Activated CD8-positive, alpha-beta memory T cell treated with anti-CD3 and anti-CD28 coated beads, Interleukin-2, amount 50 U/mL, for 4 hours (primary cell): ENCODE data around the gene NEDD4.
A peak's percentile ranks its signal among the peaks of the same experiment; 100 is the strongest.
"Not testable (repeated sequence)": the region's sequence is repeated elsewhere in the genome, so short reads cannot be mapped to it uniquely, and the experiment has no call there.

ENCODE experiments used
- DNase-seq: peaks from one replicate; pipeline ENCODE4 v3.0.0-alpha.2; 2020

NEDD4 gene

DNA sequence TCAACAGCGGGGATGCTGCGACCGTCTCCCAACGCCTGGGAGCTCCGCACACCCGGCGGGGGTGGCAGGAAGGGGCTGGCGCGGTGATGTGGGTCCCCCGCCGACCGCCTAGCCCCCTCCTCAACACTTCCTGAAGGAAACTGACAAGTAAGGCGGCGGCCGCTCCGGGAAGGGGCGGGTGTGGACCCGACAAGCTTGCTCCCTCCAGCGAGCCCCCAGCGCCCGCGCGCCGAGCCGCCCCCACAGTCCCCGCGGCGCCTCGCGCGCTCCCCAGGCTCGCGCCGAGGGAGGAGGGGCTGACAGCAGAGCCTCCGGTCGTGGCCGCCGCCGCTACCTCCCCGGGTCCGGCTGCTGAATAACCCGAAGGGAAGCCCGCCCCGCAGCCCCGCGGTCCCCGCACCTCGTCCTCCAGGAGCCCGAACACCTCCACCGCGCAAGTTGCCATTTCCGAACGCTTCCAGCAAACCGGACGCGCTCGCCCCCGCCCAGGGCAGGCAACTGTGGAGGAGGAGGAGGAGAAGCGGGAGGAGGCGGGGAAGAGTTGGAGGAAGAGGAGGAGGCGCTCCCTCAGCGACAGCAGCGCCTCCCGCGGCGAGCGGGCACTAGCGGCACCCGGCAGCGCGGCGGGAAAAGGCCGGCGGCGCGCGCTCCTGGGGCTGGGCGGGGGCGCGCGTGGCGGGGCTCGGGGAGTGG, at the start of gene NEDD4:
Gene NEDD4, minus strand, starts transcription at position 502 of the 693 bp plus-strand sequence. Its CDS starts 57 bp downstream, at position 445.
- peak; percentile 77 for DNase-seq

DNA sequence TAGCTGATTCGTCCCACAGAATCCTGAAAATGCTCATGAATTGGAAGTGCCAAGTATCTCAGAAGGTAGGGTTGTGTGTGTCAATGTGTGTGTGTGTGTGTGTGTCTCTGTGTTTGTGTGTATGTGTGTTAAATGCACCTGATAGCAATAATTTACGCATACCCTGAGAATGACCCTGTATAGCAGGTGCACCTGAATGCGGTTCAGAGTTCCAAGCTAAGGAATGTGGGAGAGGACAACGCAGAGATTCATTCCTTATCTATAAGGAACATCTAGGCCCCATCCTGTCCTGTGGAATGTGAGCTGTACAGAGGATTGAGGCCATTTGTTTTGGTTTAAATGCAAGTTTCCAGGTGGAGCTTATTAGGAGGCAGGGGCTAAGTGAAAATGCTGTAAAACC, 49.1 kb upstream of the NEDD4 start:
- no peak for DNase-seq

DNA sequence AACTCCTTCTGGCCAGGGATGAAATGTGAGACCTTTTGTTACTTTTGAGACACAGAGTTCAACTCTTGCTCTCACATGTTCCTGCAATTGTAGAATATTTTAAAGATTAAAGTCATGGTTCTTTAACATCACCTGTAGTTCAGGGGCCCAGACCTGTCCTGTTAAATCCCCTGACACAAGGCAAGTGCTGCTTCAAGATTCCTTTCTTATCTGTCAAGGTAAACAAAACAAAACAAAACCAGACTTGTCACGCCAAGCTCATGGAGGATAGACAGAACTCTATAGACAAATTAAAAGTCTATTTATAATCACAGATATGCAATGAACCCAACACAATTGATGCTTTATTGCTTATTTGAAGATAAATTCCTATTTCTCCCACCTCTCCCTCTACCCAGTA, 48.6 kb upstream of the NEDD4 start:
- DNase-seq = no peak

DNA sequence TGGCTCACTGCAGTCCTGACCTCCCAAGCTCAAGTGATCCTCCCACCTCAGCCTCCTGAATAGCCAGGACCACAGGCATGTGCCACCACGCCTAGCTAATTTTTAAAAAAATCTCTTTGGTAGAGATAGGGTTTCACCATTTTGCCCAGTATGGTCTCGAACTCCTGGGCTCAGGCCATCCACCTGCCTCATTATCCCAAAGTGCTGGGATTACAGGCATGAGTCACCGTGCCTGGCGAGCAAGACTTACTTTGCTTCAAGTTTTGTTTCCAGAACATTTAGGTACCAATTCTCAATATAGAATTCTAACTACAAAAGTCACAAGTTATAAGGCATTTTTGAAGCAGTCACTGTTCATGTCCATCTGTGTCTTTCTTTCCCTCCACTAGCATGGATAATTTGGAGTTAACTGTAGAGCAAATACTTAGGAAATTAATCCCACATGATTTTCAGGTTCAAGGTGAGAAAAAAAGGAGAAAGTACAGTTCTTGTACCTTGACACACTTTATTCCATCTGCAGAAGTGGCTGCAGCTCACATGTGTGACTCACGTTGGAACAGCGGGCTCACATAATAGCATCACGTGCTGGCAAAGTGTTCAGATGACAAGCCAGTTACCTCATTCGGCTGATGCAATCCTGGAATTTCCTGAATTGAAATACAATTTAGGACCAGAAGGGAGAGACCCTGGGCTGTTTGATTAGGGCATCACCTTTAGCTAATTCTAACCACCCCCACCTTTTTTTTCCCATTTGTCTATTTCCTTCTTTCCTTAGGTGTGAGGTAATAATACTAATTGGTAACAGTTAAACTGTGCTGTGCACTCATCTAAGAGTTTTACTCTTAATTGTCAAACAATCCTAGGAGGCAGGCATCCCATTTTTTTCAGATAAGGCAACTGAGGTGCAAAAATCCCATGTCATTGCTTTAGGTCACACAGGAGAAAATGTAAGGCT, 46.9 kb upstream of the NEDD4 start:
- DNase-seq = no peak

DNA sequence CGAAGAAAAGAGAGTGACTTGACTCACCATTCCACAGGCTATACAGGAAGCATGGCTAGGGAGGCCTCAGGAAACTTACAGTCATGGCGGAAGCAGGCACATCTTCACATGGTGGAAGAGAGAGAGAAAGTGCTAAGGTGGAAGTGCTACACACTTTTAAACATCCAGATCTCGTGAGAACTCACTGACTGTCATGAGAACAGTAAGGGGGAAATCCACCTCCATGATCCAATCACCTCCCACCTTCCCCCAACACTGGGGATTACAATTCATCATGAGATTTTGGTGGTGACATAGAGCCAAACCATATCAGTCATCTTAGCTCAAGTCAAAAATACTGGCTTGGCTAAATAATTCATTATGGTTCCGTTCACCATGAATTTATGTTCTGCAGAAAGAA, 45.3 kb upstream of the NEDD4 start:
- DNase-seq = no peak

DNA sequence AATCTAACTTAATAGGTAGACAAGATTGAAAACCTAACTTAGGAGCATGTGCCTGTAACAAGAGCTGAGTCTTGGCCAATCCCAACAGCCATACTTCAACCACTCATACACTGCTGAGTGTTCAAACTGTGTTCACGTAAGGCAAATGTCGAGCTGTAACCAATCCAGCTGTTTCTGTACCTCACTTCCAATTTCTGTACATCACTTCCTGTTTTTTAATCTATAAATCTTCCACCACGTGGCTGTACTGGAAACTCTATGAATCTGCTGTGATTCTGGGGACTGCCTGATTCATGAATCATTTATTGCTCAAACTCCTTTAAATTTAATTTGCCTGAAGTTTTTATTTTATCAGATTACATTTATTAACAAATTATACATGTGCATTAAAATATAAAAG, 44.6 kb upstream of the NEDD4 start:
- DNase-seq = no peak

DNA sequence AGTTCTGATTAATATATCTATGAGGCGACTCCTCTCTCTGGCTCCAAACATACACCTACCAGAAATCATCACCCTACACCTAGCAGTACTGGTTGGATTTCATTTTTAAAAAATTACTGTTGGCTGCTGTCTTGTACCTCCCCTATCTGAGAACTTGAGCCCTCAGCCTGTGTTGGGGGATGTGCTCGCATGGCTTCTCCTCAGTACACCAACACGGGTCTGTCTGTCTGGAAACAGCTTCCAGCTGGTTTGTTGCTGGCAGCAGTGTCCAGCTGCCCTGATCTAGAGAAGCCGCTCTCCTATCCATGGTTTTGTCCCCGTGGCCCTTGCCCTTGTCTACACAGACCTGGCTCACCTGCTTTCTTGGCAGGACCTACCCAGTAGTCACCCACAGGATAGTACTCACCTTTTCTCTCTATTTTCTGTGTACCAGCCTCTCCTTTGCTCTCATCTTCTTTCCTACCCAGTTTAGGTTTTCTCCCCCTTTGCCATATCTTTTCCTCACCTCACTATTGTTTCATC, 43.2 kb upstream of the NEDD4 start:
- DNase-seq = no peak

DNA sequence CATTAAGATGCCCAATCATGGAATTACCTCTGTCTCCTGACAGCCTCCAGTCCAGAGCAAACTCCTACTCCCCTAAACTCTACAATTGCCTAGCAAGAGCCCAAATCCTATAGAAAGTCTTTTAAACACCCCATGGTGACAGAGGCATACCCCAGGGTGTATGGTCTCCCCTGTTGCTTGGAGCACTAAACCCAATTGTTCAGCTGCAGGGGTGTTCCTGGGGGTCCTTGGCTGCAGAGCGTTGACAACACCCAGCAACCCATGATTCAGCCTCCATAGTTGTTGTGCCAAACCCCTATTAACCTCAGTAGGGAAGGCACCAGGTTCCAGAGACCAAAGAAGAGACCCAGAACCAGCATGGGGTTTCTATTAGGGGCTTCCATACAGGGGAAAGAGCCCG, 41.8 kb upstream of the NEDD4 start:
- no peak for DNase-seq

DNA sequence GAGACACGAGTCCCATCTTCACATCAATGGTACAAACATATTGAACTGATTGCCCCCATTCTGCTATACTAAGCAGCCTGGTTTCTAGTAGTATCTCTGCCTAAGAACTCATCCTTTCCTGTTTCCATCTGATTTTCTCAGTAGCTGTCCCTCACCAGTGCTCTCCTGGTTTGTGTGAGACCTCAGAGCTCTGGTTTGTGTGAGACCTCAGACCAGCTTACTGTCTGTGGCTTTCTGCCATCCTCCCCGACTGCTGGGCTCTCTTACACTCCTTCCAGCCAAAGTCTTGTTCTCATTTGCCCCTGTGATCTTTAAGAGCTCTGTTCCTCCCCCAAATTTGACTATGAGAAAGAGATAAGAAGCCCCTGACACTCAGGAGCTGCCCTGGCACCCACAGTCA, 41.1 kb upstream of the NEDD4 start:
- DNase-seq = no peak

DNA sequence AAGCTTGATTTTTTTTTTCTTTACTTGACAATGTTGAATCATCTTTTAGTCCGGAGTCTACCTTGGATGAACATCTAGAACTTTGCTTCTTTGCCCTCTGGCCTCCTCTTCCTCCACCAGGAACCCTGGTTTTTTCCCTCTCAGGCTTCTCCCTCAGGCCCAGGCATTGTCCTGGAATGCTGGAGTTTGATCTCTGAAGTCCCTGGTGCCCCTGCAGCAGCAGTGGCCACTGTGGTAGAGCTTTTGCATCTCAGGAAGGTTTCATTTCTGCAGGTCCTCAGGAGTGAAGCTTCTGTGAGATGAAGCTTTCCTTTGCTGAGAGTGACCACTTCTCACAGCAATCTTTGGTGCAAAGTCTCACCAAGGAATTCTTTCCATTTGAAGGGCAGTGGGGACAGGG, 39.0 kb upstream of the NEDD4 start:
- DNase-seq = no peak

DNA sequence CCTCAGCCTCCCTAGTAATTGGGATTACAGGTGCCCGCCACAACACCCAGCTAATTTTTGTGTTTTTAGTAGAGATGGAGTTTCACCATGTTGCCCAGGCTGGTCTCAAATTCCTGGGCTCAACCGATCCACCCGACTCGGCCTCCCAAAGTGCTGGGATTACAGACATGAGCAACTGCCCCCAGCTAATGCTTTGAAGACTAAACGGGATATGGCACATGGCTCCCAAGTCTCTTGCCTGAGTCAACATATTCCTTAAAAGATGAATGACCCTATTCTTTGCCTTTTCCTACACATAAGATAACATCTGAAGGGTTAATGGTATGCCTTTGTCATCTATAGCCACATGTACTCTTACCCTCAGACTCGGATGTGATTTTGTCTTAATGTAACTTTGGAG, 38.4 kb upstream of the NEDD4 start:
- no peak for DNase-seq

DNA sequence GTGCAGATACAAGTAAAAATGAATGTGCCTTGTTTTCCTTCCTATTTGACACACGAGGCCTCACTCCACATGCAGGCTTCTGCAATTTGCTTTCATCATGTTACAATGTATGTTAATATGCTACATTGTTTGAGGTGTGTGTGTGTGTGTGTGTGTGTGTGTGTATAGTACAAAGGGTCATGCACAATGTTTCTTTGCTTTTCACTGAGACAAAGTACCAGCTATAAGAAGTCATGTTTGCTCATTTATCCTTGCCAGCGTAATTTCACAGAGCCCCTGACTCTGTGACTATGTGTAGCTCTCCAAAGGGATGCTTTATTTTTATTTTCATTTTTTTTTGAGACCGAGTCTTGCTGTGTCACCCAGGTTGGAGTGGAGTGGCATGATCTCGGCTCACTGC, 38.0 kb upstream of the NEDD4 start:
- DNase-seq = no peak

DNA sequence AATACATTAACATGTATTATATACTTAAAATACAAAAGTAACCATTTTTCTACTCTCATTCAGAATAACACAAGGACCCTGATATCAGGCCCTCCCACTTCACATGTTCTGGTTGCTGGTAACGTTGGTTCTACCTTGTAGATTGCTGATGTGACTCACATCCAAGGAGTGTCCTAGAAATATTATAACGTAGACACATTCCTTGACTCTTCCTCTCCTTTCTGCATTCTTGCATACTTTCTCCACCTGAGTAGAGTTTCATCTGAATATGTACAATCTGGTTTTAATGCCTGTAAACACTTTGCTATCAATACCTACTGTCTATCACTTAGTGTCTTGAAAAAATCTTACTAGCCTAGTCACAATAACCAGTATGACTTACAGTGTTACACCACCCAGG, 35.0 kb upstream of the NEDD4 start:
- no peak for DNase-seq

DNA sequence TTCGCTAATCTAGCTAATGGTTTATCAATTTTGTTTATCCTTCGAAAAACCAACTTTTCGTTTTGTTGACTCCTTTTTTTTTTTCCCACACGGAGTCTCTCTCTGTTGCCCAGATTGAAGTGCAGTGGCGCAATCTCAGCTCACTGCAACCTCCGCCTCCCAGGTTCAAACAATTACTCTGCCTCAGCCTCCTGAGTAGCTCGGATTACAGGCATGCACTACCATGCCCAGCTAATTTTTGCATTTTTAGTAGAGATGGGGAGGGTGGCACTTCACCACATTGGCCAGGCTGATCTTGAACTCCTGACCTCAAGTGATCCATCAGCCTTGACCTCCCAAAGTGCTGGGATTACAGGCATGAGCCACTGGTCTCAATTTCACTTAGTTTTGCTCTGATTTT, 29.7 kb upstream of the NEDD4 start:
- DNase-seq = not testable (repeated sequence)

DNA sequence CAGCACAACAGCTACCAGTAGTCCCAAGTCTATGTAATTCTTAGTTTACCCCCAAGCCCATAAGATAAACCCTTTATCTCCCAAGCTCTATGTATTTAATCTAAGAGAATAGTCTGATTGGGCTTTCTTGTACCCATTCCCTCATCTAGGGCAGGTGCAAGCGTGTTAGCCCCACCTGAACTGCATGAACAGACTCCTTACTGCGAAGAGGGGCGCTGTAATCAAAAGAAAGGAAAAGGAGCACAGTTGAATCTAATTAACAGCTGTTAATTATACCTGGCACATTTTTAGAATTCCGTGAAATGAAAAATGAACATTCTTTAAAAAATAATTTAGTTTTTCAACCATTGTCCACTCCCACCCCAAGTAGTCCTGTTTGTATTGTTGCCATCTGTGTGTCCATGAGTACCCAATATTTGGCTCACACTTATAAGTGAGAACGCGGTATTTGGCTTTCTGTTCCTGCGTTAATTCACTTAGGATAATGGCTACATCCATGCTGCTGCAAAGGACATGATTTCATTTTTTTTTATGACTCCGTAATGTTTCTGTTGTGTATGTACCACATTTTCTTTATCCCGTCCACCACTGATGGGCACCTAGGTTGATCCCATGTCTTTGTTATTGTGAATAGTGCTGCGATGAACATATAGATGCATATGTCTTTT, 26.5 kb upstream of the NEDD4 start:
- DNase-seq = no peak

DNA sequence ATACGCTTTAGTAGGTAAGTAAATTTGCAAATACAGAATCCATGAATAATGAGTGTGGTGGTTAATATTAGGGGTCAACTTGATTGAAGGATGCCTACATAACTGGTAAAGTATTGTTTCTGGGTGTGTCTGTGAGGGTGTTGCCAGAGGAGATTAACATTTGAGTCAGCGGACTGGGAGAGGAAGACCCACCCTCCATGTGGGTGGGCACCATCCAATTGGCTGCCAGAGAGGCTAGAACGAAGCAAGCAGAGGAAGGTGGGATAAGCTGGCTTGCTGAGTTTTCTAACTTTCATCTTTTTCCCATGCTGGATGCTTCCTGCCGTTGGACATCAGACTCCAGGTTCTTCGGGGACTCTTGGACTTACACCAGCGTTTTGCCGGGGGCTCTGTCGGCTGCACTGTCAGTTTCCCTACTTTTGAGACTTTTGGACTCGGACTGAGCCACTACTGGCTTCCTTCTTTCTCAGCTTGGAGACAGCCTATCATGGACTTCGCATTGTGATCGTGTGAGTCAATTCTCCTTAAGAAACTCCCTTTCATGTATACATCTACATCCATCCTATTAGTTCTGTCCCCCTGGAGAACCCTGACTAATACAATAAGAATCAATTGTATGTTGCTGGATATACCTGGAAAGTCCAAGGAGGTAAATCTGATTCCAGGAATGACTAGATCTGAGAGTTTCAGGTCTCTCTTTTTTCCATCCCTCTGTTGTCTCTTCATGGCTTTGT, 25.8 kb upstream of the NEDD4 start:
- DNase-seq = no peak

DNA sequence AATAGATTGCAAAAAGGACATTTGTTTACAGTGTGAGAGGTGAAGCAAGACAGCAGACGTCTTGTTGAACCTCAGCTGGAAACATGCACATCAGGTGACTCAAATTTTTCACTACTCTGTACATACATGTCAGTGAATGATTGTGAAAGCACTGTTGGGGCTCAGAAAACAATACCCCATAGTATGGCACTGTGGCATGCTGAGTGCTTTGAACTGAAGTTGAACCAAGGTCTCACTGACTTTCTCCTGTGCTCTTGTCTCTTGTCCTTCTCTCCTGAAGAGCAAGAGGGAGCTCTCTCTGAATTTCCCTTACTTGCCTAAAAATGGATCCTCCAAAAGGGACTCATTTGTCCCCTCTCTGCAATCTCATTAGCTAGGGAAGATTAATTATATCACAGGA, 24.5 kb upstream of the NEDD4 start:
- no peak for DNase-seq

DNA sequence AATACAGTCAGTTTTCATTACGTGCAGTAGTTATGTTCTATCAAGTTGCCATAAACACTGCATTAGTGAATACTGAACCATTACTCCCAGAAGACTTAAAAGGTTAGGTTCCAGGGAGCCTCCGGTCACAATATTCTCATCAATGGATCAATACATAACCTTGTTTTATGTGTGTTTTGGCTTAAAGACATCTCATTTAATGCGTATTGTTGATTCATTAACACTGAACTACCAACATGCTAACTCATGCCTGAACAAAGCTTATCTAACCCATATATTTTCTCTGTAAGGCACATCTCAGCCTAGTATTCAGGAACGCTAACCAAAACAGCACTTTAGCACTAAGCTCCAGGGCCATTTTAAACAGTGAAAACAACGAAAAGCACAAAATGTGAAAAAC, 24.1 kb upstream of the NEDD4 start:
- no peak for DNase-seq

DNA sequence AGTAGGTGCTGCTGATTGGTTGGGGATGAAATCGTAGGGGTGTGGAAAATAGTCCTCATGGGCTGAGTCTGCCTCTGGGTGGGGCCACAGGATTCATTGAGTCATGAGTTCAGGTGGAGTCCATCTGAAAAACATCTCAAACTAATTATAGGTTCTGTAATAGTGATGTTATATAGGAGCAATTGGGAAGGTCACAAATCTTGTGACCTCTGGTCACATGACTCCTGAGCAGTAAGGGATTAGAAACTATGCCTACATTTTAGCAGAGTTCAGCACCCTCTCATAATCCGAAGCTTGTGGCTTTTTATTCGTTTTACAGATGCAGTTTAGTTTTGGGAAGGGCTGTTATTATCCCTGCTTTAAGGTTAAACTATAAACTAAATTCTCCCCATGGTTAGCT, 22.9 kb upstream of the NEDD4 start:
- no peak for DNase-seq

DNA sequence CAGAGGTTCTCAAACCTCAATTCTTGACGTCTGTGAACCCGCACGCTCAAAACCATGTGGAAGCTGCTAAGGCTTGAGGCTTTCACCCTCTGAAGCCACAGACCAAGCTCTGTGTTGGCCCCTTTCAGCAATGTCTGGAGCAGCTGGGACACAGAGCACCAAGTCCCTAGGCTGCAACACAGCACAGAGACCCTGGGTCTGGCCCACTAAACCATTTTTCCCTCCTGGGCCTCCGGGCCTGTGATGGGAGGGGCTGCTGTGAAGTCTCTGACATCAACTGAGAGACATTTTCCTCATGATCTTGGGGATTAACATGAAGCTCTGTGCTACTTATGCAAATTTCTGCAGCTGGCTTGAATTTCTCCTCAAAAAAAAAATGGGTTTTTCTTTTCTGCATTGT, 21.3 kb upstream of the NEDD4 start:
- DNase-seq = no peak

DNA sequence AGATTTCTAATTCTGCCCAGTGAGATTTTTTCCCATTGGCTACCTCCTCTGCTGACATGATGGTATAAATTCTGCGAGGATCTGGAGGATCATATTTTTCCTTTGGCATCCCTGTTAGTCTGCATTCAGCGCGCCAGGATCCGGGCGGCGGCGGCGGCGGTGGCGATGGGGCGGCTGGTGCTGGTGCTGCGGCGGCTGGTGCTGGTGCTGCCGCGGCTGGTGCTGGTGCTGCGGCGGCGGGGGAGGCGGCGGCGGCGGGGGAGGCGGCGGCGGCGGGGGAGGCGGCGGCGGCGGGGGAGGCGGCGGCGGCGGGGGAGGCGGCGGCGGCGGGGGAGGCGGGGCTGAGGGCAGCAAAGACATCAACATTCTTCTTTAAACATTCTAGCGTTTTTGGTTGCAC, 13.6 kb upstream of the NEDD4 start:
- DNase-seq = peak; percentile 20

DNA sequence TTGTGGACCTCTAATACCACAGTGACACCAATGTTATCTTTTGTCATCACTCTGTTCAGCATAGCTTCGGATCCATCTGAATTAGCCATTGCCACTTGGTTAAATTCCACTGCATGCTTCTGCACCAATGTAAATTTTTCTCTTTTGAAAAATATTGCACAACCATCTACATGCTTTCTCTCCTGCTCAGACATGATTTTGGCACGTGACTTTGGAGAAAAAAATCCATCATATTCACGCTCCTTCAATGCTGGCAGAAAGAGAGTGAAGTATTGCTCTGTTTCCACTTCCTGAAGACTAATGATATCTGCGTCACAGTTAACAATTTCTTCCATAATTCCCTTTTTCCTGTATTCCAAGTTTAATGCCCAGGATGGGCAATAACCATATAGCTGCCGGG, 13.0 kb upstream of the NEDD4 start:
- not testable (repeated sequence) for DNase-seq

DNA sequence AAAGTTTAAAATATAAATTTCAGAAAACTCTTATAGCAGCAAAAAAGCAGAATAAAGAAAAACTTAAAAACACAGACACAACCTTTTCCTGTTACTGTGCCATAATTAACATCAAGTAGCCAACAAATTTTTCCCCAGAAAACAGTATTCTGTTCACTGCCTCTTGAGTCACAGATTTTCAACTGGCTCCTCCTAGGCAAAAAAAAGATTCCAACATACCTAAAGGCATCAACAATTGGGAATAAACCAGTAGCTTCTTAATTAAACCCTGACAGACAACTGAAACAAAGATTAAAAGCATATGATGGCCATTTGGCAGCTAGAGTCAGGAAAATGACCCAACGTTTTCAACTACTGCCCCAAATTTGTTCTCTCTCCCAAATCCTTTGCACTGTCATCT, 10.9 kb upstream of the NEDD4 start:
- DNase-seq = not testable (repeated sequence)
